DMS 273 (cell line): Measurements from ENCODE around the gene SPTLC1.
"Not testable (repeated sequence)": the region's sequence is repeated elsewhere in the genome, so short reads cannot be mapped to it uniquely, and the experiment has no call there.

Source experiments
- DNase-seq: peaks from one replicate; lab custom pipeline; 2025; ENCODE audit not compliant: unreplicated experiment; lab: John Stamatoyannopoulos, UW

Gene SPTLC1, protein sequence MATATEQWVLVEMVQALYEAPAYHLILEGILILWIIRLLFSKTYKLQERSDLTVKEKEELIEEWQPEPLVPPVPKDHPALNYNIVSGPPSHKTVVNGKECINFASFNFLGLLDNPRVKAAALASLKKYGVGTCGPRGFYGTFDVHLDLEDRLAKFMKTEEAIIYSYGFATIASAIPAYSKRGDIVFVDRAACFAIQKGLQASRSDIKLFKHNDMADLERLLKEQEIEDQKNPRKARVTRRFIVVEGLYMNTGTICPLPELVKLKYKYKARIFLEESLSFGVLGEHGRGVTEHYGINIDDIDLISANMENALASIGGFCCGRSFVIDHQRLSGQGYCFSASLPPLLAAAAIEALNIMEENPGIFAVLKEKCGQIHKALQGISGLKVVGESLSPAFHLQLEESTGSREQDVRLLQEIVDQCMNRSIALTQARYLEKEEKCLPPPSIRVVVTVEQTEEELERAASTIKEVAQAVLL

DNA sequence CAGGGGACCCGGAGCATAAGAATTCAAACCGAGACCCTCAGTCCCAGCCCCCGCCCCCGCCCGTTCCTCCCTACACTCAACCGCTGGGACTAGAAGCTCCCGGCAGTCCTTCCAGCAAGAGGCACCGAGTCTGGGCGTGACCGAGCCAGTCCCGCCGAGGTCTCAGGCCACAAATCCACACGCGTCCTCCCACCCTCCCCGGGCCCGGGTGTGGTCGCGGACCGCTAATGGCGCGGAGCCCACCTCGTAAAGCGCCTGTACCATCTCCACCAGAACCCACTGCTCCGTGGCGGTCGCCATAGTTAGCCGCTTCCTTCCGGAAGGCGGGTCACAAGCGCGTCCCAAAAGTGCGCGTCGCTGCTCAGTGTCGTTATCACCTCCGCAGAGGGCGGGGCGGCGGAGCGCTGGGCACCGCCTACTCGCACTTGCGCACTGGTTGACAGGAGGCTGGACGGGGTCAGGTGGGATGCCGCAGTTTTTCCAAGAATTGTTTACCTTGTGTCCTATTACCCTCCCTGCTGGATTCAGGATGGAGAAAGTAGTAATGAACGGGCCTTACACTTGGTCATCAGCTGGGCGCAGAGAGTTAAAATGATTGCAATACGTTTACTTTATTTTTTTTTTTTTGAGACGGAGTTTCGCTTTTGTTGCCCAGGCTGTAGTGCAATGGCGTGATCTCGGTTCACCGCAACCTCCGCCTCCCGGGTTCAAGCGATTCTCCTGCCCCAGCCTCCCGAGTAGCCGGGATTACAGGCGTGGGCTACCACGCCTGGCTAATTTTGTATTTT, at the start of gene SPTLC1:
TSS of gene SPTLC1 (minus strand) at position 343 of the 788 bp plus-strand sequence. CDS start at position 300, 43 bp downstream.
- peak; percentile 98 for DNase-seq

DNA sequence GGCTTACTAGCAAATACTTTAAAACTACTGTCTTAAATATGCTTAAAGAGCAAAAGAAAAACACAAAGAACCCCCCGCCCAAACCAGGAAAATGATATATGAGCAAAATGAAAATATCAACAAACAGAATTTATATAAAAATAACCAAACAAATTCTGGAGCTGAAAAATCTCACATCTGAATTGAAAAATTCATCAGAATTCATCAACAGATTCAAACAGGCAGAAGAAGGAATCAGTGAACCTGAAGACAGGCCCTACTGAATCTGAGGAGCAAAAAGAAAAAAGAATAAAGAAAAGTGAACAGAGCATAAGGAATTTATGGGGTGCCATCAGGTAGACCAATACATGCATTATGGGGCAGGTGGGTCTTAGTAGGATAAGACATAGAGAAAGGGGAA, 49.8 kb upstream of the SPTLC1 start:
- no peak for DNase-seq

DNA sequence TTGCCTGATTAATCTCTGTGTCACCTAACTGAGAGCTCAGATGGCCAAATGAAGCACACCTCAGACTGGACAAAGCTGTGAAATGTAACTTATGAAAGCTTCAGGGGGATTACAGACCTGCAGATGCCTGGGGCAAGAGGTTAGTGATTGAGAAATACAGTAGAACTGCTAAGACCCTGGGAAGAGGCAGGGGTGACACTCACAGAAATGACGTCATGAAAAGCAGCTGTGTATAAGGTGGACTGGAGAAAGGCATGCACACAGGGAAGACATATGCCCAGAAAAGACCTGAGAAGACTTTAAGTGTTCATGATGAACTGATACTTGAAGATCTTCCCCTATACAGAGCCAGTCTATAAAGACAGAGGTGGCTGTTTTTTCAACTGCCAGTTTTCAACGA, 49.3 kb upstream of the SPTLC1 start:
- no peak for DNase-seq

DNA sequence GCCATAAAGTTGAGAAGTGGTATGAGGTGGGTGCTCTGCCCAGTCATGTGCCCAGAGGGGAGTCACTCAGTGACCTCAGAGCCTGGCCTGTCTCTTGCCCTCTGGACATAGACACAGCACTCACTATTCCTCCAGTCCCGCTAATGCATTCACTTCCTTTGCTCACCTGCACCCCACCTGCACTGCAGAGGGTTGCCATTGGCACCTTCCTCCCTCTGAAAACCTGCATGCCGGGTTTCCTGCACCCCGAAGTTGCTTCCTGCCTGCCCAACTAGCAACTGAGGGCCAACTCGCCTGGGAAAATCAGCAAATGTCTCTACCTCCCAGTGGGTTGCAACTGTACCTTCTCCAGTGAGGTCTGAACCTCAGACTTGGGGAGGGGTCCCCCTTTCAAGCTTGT, 48.1 kb upstream of the SPTLC1 start:
- DNase-seq = no peak

DNA sequence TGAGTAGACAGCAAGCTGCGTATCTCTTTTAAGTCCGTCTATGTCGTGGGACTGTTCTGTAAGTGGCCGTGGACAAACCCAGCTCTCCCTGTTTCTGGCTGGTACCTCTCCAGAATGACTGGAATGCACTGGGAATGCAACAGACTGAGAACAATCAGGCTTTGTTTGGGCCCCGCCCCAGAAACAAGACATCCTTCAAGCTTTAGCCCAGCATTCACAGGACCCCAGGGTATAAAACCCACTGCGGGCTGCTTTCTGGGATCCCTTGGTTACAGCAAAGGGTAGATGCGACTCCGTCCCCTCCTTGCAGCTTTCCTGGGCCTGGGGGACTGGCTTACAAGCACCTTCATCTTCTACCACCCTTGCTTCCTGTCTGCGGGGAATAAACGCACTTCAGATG, 45.6 kb upstream of the SPTLC1 start:
- no peak for DNase-seq

DNA sequence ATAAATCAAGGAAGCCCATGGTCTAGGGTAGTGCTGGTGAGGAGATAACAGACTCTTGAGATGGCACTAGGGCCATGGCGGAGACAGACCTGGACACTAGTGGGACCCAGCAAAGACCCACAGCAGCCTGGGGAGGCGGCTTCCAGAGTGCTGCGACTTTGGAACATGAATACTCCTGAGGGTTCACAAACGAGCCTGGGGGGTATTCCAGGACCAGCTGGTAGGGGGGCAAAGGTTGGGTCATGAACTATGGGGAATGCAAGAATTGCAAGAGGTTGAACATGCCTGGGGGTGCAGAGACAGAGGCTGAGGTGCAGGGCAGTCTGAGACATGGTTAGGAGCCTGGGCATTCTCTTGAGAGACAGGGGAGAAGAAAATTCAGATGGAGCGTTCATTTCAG, 43.8 kb upstream of the SPTLC1 start:
- DNase-seq = no peak

DNA sequence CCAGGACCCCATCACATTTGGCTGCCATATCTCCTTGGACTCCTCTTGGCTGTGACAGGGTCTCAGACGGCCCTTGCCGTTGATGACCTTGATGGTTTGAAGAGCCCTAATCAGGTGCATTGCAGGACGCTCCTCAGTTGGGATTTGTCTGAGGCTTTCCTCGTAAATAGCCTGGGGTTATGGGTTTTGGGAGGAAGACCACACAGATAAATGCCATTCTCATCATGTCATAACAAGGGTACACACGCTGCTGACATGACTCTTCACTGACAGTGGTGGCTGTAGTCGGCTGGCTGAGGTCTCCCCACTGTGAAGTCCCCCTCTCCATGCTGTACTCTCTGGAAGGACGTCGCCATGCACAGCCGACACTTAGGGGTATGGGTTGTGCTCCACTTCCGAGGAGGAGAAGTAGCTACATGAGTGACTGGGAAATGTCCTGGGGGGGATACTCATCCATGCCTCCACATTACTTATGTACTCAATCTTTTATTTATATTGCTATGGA, 42.9 kb upstream of the SPTLC1 start:
- no peak for DNase-seq

DNA sequence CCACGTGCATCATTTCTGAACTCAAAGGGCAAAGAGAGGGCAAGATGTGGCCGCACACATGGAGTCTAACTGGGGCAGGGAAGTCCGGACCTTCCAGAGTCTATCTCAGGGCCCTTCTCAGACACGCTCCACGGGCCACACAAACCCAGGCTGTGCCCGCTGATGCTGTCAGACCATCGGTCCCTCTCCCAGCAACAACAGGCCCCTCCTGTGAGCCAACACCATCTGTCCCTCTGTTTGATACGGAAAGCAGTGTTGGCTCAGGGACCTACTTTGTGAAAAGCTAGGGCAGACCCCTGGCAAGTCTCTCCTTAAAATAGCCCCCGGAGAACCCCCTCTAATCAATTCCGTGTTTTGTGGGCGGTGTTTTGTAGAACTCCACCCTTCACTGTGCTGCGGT, 40.5 kb upstream of the SPTLC1 start:
- DNase-seq = peak; percentile 72

DNA sequence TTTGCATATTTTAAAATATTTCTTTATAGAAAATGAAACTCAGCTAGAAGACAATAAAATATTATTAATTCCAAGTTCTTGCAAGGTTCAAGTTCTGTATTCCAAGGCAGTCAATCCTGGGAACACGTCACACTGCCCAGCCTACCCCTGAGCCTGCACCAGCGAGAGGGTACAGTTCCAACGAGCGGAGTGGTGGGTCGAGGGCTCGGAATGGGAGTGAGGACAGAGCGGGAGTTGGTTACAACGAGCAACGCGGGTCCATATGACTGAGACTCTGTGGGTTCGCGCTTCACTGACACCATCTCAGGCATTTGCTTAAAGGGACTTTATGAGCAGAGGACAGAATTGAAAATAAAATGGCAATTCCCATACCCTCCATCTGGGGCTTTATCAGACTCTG, 40.0 kb upstream of the SPTLC1 start:
- no peak for DNase-seq

DNA sequence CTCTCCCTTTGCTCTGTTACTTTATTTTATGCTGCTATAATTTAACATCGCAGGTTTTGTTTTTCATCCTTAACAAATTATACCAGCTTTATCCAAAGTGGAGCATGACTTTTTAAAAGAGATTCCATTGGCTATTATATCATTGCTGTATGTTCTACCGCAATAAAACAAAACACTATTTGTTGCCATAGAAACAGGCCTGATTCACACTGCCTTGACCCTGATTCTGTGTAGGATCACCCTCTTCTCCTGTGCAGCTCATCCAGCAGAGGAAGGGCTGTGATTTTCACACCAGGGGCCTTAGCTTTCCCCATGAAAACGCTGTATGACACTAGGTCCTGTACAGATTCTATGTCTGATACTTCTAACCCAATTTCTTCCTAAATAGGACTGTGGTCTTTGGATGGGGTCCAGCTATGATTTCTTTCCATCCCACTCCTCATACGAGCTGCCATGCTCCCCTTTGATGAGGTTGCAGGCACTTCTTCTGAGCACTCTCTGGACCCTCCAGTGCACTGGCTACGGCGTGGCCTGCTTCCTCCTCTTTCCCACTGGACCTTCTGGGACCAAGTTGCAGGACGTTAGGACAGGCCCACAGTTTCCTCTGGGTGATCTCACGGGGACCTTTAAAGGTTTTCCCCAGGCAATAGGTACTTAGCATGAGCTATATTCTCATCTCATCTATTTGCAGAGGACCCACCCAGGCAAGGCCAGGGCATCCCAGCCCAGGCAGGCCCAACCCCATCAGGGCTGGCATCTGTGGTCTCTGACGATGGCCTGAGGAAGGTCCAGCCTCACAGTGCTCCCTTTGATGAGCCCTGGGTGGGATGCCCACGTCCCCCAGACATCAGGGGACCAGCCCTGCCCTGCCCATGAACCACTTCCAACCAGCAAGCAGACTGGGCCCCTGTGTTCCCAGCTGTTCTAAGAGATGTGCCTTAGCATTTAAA, 38.5 kb upstream of the SPTLC1 start:
- DNase-seq = peak; percentile 7

DNA sequence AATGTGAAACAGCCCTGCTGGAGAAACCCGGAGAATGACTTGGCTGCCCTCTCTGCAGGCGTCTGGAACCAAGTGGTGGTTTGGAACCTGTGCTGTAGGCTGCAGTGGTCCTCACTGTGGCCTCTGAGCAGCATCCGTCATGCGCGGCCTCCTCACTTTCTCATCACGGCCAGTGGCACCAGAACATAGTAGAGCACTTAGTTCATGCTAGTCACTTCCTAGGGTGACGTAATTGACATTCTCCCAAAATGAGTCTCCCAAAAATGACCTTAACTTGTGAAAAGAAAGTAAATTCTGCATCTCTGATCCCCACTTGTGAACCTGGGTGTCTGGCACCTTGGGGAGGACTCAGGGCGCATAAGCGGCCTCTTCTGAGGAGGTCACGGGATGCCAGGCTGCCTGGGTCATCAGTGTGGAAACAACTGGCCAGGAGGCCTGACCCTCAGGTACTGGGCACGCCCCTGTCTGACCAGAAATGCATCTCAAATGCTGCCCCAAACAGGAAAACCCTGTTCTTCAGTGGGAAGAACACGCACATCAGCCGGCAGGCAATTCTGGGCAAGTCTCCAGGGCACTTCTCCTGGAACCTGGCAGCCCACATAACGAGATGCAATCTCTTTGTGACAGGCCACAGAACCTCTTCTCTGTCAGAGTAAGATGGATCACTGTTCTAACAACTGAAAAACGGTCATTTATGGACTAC, 36.6 kb upstream of the SPTLC1 start:
- peak; percentile 38 for DNase-seq

DNA sequence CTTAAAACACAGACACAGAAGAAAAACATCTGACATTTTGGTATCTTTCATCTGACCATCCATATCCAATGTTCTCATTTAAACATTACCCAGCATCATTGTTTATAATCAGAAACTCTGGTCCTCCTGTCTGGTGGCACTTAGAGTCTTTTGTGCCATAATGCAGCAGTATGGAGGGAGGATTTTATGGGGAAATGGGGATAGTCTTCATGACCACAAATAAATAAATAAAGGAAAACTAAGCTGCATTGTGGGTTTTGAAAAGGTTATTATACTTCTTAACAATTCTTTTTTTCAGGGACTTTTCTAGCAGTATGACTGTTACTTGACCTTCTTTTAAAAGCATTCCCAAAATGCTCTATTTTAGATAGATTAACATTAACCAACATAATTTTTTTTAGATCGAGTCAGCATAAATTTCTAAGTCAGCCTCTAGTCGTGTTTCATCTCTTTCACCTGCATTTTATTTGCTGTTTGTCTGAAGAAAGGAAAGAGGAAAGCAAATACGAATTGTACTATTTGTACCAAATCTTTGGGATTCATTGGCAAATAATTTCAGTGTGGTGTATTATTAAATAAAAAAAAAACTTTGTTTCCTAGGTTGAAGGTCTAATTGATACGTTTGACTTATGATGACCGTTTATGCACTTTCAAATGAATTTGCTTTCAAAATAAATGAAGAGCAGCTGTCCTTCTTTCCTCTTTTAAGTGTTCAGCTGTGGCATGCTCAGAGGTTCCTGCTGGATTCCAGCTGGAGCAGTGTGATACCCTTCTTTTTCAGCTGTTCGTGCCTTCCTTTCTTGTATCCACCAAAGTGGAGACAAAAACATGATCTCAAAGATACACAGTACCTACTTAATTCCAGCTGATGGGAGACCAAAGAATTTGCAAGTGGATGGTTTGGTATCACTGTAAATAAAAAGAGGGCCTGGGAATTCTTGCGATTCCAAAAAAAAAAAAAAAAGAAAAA, 35.6 kb upstream of the SPTLC1 start:
- DNase-seq = not testable (repeated sequence)

DNA sequence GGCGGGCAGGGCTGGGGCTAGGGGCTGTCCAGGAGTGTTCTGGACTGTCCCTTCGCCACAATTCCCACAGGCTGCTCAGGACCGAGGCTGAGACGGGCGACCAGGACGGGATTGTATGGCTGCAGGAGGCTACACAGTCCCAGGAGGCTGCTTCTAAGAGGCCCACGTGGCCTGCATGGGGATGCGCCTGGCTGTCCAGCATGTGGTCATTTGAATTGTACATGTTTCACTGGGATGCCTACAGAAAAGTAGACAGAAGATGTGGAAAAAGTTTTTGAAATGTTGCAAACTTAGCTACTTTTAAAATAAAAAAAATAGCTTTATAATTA, 32.6 kb upstream of the SPTLC1 start:
- DNase-seq = no peak

DNA sequence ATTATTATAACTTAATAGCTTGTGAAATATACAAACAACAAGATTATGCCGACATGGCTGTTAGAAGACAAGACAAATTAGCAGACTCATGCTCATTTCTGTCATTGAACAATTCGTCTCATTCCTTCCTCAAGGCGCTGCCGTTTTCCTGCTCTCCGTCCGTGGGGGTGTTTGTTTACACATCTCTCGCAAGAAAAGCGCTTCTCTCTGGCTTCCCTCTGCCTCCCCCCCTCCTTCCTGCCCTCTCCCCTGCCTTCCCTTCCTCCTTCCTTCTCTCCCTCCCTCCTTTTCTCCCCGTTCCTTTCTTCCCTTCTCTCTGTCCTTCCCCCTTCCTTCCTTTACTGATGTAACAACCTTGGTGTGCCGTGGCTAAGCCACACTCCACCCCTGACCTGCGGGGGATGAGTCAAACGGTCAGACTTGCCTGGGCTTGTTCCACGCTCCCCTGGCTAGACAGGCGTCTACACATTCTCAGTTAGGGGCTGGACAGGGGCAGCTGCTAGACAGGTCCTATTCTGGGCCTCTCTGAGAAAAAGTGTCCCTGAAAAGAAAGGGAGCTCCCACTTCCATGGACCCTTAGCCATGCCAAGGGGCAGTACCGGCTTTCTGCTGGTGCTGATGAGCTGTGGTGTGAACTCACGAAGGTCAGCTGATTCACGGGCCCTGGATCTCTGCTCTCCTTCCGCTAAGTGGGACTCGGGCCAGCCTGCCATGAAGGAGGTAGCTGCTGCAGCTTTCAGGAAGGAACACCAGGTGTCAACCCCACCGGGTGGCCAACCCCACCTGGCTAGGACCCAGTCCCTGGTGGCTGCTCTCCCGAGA, 32.0 kb upstream of the SPTLC1 start:
- DNase-seq = peak; percentile 63

DNA sequence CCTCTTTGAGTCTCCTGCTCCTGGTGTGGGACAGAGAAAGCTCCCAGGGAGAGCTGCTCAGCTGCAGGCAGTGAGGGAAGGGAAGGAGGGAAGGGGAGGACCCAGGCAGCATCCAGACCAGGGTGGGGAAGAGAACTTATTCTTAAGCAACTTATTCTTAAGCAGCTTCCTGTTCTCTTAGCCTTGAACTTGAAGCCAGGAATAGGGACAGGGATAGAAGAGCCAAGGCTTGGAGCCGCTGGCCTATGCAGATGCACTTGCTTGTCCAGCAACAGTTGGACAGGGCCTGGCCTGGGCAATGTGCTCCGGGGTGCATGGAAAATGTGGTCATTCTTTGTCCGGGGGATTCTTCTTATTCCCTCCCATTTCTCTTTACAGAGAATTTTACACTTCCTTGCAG, 31.4 kb upstream of the SPTLC1 start:
- DNase-seq = peak; percentile 11

DNA sequence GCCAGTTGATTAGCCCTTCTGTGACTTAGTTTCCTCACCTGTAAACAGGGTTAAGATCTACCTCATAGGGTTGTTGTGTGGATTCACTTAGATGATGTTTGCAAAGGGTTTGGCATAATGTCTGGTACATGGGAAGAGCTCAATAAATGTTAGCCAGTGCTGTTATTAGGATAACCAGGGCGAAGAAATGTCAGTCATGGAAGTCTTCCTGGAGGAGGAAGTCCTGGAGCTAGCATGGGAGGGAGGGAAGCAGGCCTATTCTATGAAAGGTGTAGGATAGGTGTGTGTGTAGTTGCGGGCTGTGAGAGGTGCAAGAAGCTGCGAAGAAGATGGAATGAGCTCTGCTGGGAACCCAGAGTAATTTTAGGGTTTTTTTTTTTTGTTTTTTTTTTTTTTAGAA, 30.6 kb upstream of the SPTLC1 start:
- DNase-seq = not testable (repeated sequence)

DNA sequence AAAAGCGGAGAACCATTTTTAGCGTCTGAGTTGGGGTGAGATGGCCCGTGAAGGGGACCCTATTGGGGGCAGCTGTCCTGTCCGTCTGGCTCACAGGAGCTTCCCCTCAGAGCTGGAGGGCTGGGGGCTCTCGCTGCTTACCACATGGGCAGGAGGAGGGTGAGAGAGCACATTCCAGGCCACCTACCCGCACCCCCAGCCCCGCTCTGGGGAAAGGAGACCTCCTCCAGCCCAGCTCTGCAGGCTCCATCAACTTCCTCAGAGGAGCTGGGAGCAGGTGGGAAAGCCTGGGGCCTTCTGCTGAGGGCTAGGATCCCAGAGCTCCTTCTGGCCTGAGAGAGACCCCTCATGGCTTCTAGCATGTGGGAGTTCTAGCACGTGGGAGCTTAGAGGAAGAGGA, 27.1 kb upstream of the SPTLC1 start:
- peak; percentile 5 for DNase-seq
